ENCODE measurements around the gene IPO5. TPM values are rescaled to one million over a fixed set of nuclear protein-coding genes. Genes with fewer than 3 reads are reported as not detected.
"Not testable (repeated sequence)": the region's sequence is repeated elsewhere in the genome, so short reads cannot be mapped to it uniquely, and the experiment has no call there.

IPO5 gene
- total RNA-seq, 1 donor = 316 TPM

DNA sequence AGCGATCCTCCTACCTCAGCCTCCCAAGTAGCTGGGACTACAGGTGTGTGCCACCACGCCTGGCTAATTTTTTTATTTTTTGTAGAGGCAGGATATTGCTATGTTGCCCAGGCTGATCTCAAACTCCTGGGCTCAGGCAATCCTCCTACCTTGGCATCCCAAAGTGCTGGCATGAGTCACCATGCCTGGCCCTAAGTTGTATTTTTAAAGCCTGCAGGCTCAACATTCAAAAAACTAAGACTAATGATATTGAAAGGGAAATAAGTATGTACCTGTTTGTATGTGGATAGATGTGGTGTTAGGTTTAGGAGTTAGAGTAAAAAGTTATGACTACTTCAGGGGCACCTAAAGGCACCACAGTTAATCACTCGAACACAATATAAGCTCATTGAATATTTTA is 5.4 kb upstream of the IPO5 start:
- Histone ChIP-seq H3K4me1 (ENCODE audit: insufficient read depth, low read length) (peaks cover 41% of the 10 kb centered on the region), H2AFZ (ENCODE audit: low read length) (no peak overlapping the region), H3K36me3 (ENCODE audit: insufficient read depth, low read length) (no peaks in the 10 kb centered on the region), H4K20me1 (ENCODE audit: insufficient read depth, low read length) (no peaks in the 10 kb centered on the region), H3K9me3 (ENCODE audit: low read depth, low read length) (no peaks in the 10 kb centered on the region), H3K4me3 (ENCODE audit: insufficient read depth, low read length) (no peak overlapping the region), H3K79me2 (ENCODE audit: insufficient read depth, low read length) (no peaks in the 10 kb centered on the region), H3K27ac (ENCODE audit: low read depth, low read length) (peak overlapping the region; percentile 95), H3K27me3 (ENCODE audit: insufficient read depth, low read length) (no peaks in the 10 kb centered on the region), H3K4me2 (ENCODE audit: insufficient read depth, low read length) (no peak overlapping the region)
- DNase-seq (ENCODE audit: insufficient read length, low spot score, missing footprints) = no peak
- TF ChIP-seq CTCF (IDR thresholded peaks at IDR 0.05; ENCODE audit: extremely low read depth, low read depth, low read length) = no peak

DNA sequence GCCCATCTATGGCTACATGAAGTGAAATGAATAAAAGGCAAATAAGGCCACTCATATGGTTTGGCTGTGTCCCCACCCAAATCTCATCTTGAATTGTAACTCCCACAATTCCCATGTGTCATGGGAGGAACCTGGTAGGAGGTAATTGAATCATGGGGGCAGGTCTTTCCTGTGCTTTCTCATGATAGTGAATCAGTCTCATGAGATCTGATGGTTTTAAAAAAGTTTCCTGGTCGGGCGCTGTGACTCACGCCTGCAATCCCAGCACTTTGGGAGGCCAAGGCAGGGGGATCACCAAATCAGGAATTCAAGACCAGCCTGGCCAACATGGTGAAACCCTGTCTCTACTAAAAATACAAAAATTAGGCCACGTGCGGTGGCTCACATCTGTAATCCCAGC is 4.2 kb upstream of the IPO5 start:
- H3K4me3 ChIP-seq (ENCODE audit: insufficient read depth, low read length); H3K4me2 ChIP-seq (ENCODE audit: insufficient read depth, low read length); H3K9me3 ChIP-seq (ENCODE audit: low read depth, low read length); H3K27me3 ChIP-seq (ENCODE audit: insufficient read depth, low read length); H3K79me2 ChIP-seq (ENCODE audit: insufficient read depth, low read length); DNase-seq (ENCODE audit: insufficient read length, low spot score, missing footprints); H3K36me3 ChIP-seq (ENCODE audit: insufficient read depth, low read length); H2AFZ ChIP-seq (ENCODE audit: low read length); H4K20me1 ChIP-seq (ENCODE audit: insufficient read depth, low read length): not testable (repeated sequence)
- Histone ChIP-seq H3K27ac (ENCODE audit: low read depth, low read length) (peak overlapping the region; percentile 6), H3K4me1 (ENCODE audit: insufficient read depth, low read length) (peaks cover 49% of the 10 kb centered on the region)

GRCh38 chr13:97951376-97951775 is 2.1 kb upstream of the IPO5 start:
- TF ChIP-seq CTCF (IDR thresholded peaks at IDR 0.05; ENCODE audit: extremely low read depth, low read depth, low read length) = no peak
- no peak for DNase-seq (ENCODE audit: insufficient read length, low spot score, missing footprints)
- H4K20me1 ChIP-seq (ENCODE audit: insufficient read depth, low read length) = no peaks in the 10 kb centered on the region

GRCh38 chr13:97952831-97953230 is 644 bp upstream of the IPO5 start:
- H3K4me3 ChIP-seq (ENCODE audit: insufficient read depth, low read length); H2AFZ ChIP-seq (ENCODE audit: low read length); H3K36me3 ChIP-seq (ENCODE audit: insufficient read depth, low read length); DNase-seq (ENCODE audit: insufficient read length, low spot score, missing footprints); H4K20me1 ChIP-seq (ENCODE audit: insufficient read depth, low read length); H3K9me3 ChIP-seq (ENCODE audit: low read depth, low read length); H3K79me2 ChIP-seq (ENCODE audit: insufficient read depth, low read length); H3K27me3 ChIP-seq (ENCODE audit: insufficient read depth, low read length): not testable (repeated sequence)
- peak overlapping the region; percentile 73 for H3K27ac ChIP-seq (ENCODE audit: low read depth, low read length)
- H3K4me2 ChIP-seq (ENCODE audit: insufficient read depth, low read length) = peak overlapping the region; percentile 15
- H3K4me1 ChIP-seq (ENCODE audit: insufficient read depth, low read length) = peaks cover 15% of the 10 kb centered on the region

More at GRCh38 chr13:97951376-97951775, 2.1 kb upstream of the IPO5 start:
- Histone ChIP-seq H3K27me3 (ENCODE audit: insufficient read depth, low read length) (no peaks in the 10 kb centered on the region), H3K4me1 (ENCODE audit: insufficient read depth, low read length) (peaks cover 28% of the 10 kb centered on the region), H3K36me3 (ENCODE audit: insufficient read depth, low read length) (no peaks in the 10 kb centered on the region), H3K4me3 (ENCODE audit: insufficient read depth, low read length) (no peak overlapping the region), H3K79me2 (ENCODE audit: insufficient read depth, low read length) (no peaks in the 10 kb centered on the region), H3K27ac (ENCODE audit: low read depth, low read length) (no peak overlapping the region), H3K4me2 (ENCODE audit: insufficient read depth, low read length) (no peak overlapping the region), H2AFZ (ENCODE audit: low read length) (no peak overlapping the region), H3K9me3 (ENCODE audit: low read depth, low read length) (no peaks in the 10 kb centered on the region)

DNA sequence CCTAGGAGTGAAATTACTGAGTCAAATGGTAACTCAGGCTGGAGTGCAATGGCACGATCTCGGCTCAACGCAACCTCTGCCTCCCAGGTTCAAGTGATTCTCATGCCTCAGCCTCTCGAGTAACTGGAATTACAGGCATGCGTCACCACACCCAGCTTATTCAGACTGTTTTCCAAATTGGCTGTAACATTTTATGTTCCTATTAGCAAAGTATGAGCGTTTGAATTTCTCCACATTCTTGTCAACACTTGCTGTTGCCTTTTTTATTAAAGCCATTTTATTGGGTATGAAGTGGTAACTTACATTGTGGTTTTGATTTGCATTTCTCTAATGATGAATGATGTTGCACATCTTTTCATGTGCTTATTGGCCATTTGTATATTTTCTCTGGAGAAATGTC is 7.9 kb downstream of the IPO5 start:
- Histone ChIP-seq H3K4me2 (ENCODE audit: insufficient read depth, low read length) (no peak overlapping the region), H3K4me1 (ENCODE audit: insufficient read depth, low read length) (no peaks in the 10 kb centered on the region), H2AFZ (ENCODE audit: low read length) (no peak overlapping the region), H3K9me3 (ENCODE audit: low read depth, low read length) (no peaks in the 10 kb centered on the region), H3K27ac (ENCODE audit: low read depth, low read length) (no peak overlapping the region), H3K79me2 (ENCODE audit: insufficient read depth, low read length) (no peaks in the 10 kb centered on the region), H3K27me3 (ENCODE audit: insufficient read depth, low read length) (no peaks in the 10 kb centered on the region), H3K36me3 (ENCODE audit: insufficient read depth, low read length) (no peaks in the 10 kb centered on the region), H3K4me3 (ENCODE audit: insufficient read depth, low read length) (no peak overlapping the region), H4K20me1 (ENCODE audit: insufficient read depth, low read length) (no peaks in the 10 kb centered on the region)
- TF ChIP-seq CTCF (IDR thresholded peaks at IDR 0.05; ENCODE audit: extremely low read depth, low read depth, low read length) = no peak
- DNase-seq (ENCODE audit: insufficient read length, low spot score, missing footprints) = no peak

All from osteoblast (primary cell).